Caki2 (cell line): ENCODE measurements around the gene SERTAD3. TPM values are rescaled to one million over a fixed set of nuclear protein-coding genes. Genes with fewer than 3 reads are reported as not detected.
"Not testable (repeated sequence)": the region's sequence is repeated elsewhere in the genome, so short reads cannot be mapped to it uniquely, and the experiment has no call there.

Source experiments
- DNase-seq: peaks from one replicate; pipeline ENCODE4 v3.0.0-alpha.2; 2015; ENCODE audit warnings: low read depth
- in situ Hi-C: cut with HindIII; loops from 2 replicates; pipeline ENCODE4 v1.10.0; 2016; ENCODE audit warnings: low sequenced_read_pairs, low pct_unique_long_range_greater_than_20kb, mixed read lengths
- total RNA-seq: library from RNA; depleted of rRNA; stranded (reverse); fragments of >200 nt; shearing (Covaris generic); gene quantifications from 2 replicates; pipeline ENCODE4 v1.2.3, GENCODE V29; 2014; ENCODE audit warnings: low replicate concordance

Gene SERTAD3
- total RNA-seq, 1 experiment from 2014 or later, result 68.2 TPM

DNA sequence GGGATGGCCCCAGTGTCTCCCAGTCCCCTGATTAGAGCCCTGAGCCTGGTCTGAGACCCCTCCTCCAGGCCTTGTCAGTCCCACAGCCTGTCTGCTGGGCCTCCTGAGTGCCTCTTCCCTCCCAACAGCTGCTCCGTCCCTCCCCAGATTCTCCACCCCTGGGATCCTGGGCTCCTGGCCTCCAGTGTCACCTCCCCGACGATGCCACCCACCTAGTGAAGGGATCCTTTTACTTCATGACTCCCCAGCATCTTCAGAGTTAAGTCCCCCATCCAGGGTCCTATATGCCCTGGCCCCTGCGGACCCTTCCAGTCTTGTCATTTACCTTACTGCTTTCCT is 26.5 kb downstream of the SERTAD3 start:
- no peak for DNase-seq
- in situ Hi-C loops, result no loop called here

DNA sequence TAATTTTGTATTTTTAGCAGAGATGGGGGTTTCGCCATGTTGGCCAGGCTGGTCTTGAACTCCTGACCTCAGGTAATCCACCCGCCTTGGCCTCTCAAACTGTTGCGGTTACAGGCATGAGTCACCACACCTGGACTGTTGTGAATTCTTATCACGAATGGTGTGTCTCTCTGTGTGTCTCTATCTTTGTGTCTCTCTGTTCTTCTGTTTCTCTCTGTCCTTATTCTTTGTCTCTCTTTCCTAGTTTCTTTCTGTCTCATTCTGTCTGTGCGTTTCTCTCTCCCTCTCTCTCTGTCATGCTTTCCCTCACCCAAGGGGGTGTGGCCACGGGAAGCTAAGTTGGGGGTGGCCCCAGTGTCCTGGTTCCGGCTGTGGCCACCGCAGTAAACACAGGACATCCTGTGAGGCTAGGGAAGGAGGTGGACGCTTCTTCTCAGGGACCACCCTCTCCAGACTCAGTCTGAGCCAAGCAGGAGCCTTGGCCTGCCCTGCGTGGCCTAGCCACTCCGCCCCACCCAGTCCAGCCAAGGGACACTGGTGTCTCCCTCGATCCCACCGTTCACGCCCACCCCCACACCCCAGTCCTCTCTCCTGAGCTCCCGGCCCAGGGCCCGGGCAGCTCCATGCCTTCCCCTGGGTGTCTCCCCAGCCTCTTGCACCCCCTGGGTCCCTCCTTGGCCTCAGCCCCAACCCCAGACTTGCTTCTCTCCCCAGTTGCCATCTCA is 27.1 kb downstream of the SERTAD3 start:
- DNase-seq, result peak; percentile 21
- in situ Hi-C loops, result no loop called here

DNA sequence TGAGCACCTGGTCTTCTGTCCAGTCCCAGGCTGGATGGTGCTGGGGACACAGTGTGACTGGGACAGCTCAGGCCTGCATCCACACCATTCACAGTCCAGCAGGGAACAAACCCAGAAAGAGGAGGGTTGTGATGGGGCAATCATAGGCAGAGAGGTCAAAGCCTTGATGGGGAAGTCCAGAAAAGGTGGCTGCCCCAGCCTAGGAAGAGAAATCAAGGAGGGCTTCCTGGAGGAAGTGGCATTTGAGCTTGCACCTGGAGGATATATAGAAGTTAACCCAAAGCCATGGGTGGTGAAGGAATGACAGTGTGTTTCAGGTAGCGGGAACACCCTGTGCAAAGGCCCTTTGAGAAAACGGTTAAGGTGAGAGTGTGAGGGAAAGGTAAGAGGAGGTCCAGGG is 28.4 kb downstream of the SERTAD3 start:
- DNase-seq, result no peak
- in situ Hi-C loops, result no loop called here

- in situ Hi-C loops, result no loop called here
- no peak for DNase-seq
These were observed 29.3 kb downstream of the SERTAD3 start for GRCh38 chr19:40414542-40415535.

- in situ Hi-C loops, result no loop called here
- no peak for DNase-seq
These were observed 30.8 kb downstream of the SERTAD3 start, which contains the start of gene PRX for GRCh38 chr19:40413291-40413845. Gene PRX (minus strand): TSS chr19:40413378. CDS start chr19:40407932, 5,446 bp downstream.

DNA sequence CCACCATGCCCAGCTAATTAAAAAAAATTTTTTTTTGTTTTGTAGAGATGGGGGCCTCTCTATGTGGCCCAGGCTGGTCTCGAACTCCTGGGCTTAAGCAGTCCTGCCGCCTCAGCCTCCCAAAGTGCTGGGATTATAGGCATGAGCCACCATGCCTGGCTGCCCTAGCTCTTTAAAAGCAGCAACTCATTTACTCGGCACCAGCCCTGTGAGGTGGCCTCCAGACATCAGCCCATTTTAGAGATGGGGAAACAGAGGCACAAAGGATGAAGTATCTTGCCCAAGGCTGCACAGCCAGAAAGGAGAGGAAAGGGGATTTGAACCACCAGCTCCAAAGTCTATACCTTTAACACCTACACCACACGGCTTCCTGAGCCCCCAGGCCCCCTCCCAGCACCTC is 31.3 kb downstream of the SERTAD3 start:
- in situ Hi-C loops, result no loop called here
- DNase-seq, result no peak

DNA sequence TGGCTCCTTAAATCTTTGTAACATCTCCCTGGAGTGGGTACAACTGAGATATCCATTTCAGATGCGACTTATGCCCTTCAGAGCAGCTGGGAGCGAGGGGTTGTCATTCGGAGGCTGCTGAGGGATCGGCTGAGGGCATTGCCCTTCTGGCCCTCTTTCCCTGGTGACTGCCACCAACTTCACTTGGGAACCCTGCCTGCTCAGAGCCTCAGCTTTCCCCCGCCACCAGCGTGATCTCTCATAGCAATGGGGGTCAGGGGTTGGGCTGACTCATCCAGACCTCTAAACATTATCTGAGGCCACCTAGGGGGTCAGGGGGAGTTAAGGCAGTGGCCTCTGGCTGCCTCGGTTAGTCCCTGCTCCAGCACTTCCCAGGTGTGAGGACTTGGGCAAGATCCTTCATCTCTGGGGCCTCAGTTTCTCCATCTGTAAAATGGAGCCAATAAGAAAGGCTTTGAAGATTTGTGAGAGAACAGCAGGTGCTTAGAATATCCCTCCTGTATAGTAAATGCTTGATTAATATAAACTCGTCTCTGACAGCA is 32.1 kb downstream of the SERTAD3 start:
- no peak for DNase-seq
- in situ Hi-C loops, result no loop called here

- in situ Hi-C loops, result no loop called here
- no peak for DNase-seq
These were observed 32.9 kb downstream of the SERTAD3 start for GRCh38 chr19:40411125-40411842.

DNA sequence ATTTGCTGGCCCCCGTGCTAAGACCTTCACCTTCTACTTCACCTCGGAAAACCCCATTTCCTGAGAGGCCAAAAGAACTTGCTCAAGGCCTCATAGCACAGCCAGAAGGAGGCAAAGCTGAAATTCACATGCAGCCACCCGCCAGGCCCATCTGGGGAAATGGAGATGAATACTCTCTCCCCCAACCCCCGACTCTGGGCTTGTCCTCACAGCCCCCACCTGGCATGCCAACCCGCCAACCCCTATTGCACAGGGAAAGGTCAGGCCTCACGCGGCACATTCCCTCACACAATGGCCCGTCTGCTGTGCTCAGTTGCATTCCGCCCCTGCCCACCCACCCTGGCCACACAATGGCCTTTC is 34.1 kb downstream of the SERTAD3 start:
- in situ Hi-C loops, result no loop called here
- no peak for DNase-seq

DNA sequence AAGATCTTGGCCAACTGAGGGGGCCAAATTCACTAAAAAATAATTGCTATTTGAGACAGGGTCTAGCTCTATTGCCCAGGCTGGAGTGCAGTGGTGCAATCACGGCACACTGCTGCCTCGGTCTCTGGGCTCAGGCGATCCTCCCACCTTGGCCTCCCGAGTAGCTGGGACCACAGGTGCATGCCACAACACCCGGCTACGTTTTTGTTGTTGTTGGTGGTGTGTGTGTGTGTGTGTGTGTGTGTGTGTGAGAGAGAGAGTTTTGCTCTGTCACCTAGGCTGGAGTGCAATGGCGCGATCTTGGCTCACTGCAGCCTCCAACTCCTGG is 35.6 kb downstream of the SERTAD3 start:
- in situ Hi-C loops, DNase-seq: not testable (repeated sequence)

DNA sequence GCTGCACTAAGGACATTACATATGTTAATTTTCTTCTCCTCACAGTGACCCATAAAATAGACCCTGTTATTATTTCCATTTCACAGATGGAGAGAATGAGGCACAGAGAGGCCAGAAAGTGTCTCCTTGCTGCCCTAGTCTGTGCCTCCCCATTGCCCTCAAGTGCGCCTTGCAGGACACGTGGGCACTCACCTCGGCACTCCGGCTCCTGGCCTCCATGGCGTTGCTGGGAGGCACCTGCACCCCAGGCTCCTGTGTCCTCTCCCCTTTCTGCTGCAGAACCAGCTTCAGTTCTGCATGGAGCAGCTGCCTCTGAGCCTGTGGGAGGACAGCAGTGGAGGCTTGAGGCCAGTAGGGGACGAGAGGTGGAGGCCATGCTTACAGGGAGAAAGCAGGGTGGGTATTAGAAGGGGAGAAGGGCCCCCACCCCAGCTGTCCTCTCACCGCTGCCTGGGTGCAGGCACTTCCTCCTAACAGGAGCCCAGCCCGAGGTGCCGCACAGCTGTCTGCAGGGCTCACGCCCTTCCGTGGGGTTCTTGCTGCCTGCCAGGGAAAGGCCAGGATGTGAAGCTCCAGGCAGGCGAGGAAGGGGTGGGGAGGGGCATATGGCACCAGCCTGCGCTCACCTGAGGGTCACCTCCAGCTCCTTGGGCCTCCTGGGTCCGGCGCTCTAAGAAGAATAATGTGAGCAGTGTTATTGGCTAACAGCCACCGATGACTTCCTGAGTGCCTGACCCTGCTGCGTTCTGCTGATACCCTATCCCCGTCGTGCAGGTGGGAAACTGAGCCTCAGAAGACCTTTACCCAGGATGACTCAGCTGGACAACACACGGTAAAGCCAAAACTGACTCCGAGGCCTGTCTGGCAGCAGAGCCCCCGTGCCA is 36.2 kb downstream of the SERTAD3 start:
- in situ Hi-C loops, result no loop called here
- no peak for DNase-seq

GRCh38 chr19:40403262-40403984 is 40.7 kb downstream of the SERTAD3 start:
- in situ Hi-C loops, result no loop called here
- peak; percentile 80 for DNase-seq

GRCh38 chr19:40400559-40400958 is 43.6 kb downstream of the SERTAD3 start:
- no peak for DNase-seq
- in situ Hi-C loops, result no loop called here

GRCh38 chr19:40398417-40399131 is 45.6 kb downstream of the SERTAD3 start:
- in situ Hi-C loops, result no loop called here
- DNase-seq, result no peak

GRCh38 chr19:40397568-40397906 is 46.6 kb downstream of the SERTAD3 start:
- no peak for DNase-seq

GRCh38 chr19:40396886-40397567 is 47.1 kb downstream of the SERTAD3 start:
- no peak for DNase-seq
- in situ Hi-C loops, result no loop called here

More at GRCh38 chr19:40397568-40397906, 46.6 kb downstream of the SERTAD3 start:
- in situ Hi-C loops, result no loop called here
